ENCODE data around the gene CREBL2. TPM values are rescaled to one million over a fixed set of nuclear protein-coding genes. Genes with fewer than 3 reads are reported as not detected.

The CREBL2 gene
- total and polyA plus RNA-seq, 2 of the 13 experiments (the other 11 are each of a cell fraction or from before 2014, with no cell fraction given): 6.9 to 8.4 TPM

DNA sequence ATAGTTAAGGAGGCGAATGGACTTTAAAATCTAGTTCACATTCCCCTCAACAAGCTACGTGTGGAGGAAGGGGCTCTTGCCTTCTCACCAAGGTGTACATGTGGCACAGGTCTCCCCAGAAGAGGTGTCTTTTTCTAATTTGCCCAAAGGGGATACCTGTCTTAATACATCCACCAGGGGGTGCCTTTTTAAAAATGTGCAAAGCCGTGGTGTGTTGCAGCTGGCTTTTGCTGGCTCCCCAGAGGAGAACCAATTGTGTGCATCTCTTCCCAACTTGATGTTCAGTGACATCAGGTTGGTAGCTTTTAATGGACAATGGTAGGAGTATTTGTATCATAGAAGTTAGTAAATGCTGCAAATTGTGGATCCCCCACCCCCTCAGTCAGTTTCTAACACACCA, 33.8 kb downstream of the CREBL2 start:
- no peak overlapping the region for H3K4me2 ChIP-seq (ENCODE audit: low read depth, low read length)
- TSS peak; percentile 12 for BruUV-seq (replicated peaks)
- no peak overlapping the region for H2AFZ ChIP-seq (ENCODE audit: low read length)
- H3K36me3 ChIP-seq (replicated peaks in 1 of 2; ENCODE audit: control insufficient read depth in 1 of 2, insufficient read depth in 2 of 2, low read length in 2 of 2): peaks cover 4 to 18% of the 10 kb centered on the region in 2 experiments; a peak in 4 of 5 replicates
- ChIA-PET CTCF (ENCODE audit: low intra/inter-chr PET ratio, low total read pairs) (interaction anchor here (1.1 to 2.0 kb wide), 2 partner anchors 10 to 59 kb away, joined by 5 to 28 read pairs; no protein-coding TSS in a partner anchor), POLR2A (interaction anchor here (0.9 kb wide), 1 partner anchor 34 kb away, joined by 4 read pairs; the partner anchor contains the start of gene CREBL2)
- H4K20me1 ChIP-seq (ENCODE audit: insufficient read depth, low read length): no peaks in the 10 kb centered on the region
- ATAC-seq: peak; percentile 91
- H3K4me1 ChIP-seq (ENCODE audit: insufficient read depth, low read length): no peaks in the 10 kb centered on the region
- no peaks in the 10 kb centered on the region for H3K79me2 ChIP-seq (ENCODE audit: insufficient read depth, low read length)
- peaks cover 25% of the 10 kb centered on the region for H3K9me3 ChIP-seq (ENCODE audit: low read length)
- H3K9ac ChIP-seq (ENCODE audit: insufficient read depth, low read depth, low read length): no peak overlapping the region
- no peaks in the 10 kb centered on the region for H3K27me3 ChIP-seq (ENCODE audit: control insufficient read depth in 1 of 2, insufficient read depth in 2 of 2, low read length in 2 of 2)
- peak; percentile 64 for DNase-seq (ENCODE audit: low spot score)
- 65% methylated on average over 3 of the region's 3 CpGs for WGBS (ENCODE audit: low lambda C conversion rate)
- in situ Hi-C loops (cut with HindIII; ENCODE audit: extremely low pct_ligation_motif_present, low pct_unique_long_range_greater_than_20kb) (loop anchor here (10.0 kb wide), 1 partner anchor 59 kb away; no protein-coding TSS in a partner anchor), intact Hi-C loops (cut with micrococcal nuclease; ENCODE audit: unreplicated experiment) (loop anchor here (1.0 kb wide), 1 partner anchor 59 kb away; no protein-coding TSS in a partner anchor)
- H3K4me3 ChIP-seq (replicated peaks in 1 of 3; ENCODE audit: insufficient read depth in 1 of 3, low read depth in 2 of 3, low read length in 3 of 3): no peak overlapping the region
- peak; percentile 42 for FAIRE-seq
- no peak overlapping the region for H3K27ac ChIP-seq (ENCODE audit: extremely low read length, insufficient read depth, low read length)
- TF ChIP-seq ERF (CRISPR knock-in tag; IDR thresholded peaks at IDR 0.05) (no peak), GATAD1 (CRISPR knock-in tag; IDR thresholded peaks at IDR 0.05) (no peak), CBX5 (CRISPR knock-in tag; IDR thresholded peaks at IDR 0.05; ENCODE audit: borderline replicate concordance) (no peak), ZNF354B (CRISPR knock-in tag; IDR thresholded peaks at IDR 0.05) (no peak), U2AF1 (optimal IDR thresholded peaks at IDR 0.05; ENCODE audit: low read depth, low read length) (no peak), ZNF441 (CRISPR knock-in tag; IDR thresholded peaks at IDR 0.05; ENCODE audit: borderline replicate concordance) (no peak), SMC3 (IDR thresholded peaks at IDR 0.05; ENCODE audit: low read length) (peak; percentile 82), ZBTB7A (CRISPR knock-in tag; IDR thresholded peaks at IDR 0.05) (no peak), HCFC1 (IDR thresholded peaks at IDR 0.05; ENCODE audit: low read depth, low read length) (no peak), AKAP8 (CRISPR knock-in tag; IDR thresholded peaks at IDR 0.05) (no peak), WIZ (CRISPR knock-in tag; IDR thresholded peaks at IDR 0.05) (no peak), ZHX2 (IDR thresholded peaks at IDR 0.05; ENCODE audit: low read depth) (no peak), ZHX2 (CRISPR knock-in tag; IDR thresholded peaks at IDR 0.05; ENCODE audit: borderline replicate concordance) (no peak), CHD2 (IDR thresholded peaks at IDR 0.05; ENCODE audit: low read depth, low read length) (no peak), KLF12 (CRISPR knock-in tag; IDR thresholded peaks at IDR 0.05; ENCODE audit: borderline replicate concordance) (no peak), ZNF296 (CRISPR knock-in tag; conservative IDR thresholded peaks at IDR 0.05) (no peak)
- TF ChIP-seq, protein P1, sequence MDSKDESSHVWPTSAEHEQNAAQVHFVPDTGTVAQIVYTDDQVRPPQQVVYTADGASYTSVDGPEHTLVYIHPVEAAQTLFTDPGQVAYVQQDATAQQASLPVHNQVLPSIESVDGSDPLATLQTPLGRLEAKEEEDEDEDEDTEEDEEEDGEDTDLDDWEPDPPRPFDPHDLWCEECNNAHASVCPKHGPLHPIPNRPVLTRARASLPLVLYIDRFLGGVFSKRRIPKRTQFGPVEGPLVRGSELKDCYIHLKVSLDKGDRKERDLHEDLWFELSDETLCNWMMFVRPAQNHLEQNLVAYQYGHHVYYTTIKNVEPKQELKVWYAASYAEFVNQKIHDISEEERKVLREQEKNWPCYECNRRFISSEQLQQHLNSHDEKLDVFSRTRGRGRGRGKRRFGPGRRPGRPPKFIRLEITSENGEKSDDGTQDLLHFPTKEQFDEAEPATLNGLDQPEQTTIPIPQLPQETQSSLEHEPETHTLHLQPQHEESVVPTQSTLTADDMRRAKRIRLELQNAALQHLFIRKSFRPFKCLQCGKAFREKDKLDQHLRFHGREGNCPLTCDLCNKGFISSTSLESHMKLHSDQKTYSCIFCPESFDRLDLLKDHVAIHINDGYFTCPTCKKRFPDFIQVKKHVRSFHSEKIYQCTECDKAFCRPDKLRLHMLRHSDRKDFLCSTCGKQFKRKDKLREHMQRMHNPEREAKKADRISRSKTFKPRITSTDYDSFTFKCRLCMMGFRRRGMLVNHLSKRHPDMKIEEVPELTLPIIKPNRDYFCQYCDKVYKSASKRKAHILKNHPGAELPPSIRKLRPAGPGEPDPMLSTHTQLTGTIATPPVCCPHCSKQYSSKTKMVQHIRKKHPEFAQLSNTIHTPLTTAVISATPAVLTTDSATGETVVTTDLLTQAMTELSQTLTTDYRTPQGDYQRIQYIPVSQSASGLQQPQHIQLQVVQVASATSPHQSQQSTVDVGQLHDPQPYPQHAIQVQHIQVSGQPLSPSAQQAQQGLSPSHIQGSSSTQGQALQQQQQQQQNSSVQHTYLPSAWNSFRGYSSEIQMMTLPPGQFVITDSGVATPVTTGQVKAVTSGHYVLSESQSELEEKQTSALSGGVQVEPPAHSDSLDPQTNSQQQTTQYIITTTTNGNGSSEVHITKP (CRISPR knock-in tag; IDR thresholded peaks at IDR 0.05; ENCODE audit: low read depth): no peak

All from HepG2 (cell line).